Measurements from ENCODE around the gene YRDC.
"Not testable (repeated sequence)": the region's sequence is repeated elsewhere in the genome, so short reads cannot be mapped to it uniquely, and the experiment has no call there.

The YRDC gene

GRCh38 chr1:37821481-37821880, 13.5 kb upstream of the YRDC start:
- DNase-seq = no peak

DNA sequence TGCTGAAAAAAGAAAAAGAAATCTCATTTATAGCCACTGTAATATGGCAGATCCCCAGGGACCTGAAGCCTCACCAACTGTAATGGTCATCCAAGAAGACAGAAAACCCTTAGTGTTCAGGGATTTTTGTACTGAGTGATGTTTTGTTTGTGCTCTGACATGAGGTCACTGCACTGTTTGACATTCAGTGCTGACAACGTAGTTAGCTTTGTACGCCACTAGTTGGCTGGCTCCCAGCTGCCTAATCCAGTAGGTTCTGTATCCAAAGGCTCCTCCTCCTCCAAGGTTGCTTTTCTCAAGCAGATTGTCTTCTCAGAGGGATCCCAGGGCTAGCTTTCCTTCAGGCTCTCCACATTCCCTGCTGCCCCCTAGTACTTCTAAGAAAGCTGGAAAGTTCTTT, 9.5 kb upstream of the YRDC start:
- DNase-seq = no peak

DNA sequence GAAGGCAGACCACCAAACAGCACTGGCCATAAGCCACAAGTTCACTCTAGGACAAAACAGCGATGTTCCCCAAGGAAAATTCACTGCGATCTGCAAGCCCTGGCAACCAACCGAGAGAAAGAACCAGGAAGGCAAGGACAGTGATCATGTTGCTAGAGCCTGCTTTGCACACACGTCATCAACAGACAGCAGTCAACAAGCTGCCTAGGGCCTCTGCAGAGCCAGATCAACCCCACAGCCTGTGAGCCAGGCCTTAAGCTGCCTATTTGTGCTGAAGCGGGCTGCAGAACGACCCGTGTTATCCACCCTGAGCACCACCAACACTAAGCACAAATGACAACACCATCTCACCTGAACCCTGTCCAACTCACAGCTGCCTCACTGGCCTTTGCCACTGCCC, 6.2 kb upstream of the YRDC start:
- DNase-seq = no peak

DNA sequence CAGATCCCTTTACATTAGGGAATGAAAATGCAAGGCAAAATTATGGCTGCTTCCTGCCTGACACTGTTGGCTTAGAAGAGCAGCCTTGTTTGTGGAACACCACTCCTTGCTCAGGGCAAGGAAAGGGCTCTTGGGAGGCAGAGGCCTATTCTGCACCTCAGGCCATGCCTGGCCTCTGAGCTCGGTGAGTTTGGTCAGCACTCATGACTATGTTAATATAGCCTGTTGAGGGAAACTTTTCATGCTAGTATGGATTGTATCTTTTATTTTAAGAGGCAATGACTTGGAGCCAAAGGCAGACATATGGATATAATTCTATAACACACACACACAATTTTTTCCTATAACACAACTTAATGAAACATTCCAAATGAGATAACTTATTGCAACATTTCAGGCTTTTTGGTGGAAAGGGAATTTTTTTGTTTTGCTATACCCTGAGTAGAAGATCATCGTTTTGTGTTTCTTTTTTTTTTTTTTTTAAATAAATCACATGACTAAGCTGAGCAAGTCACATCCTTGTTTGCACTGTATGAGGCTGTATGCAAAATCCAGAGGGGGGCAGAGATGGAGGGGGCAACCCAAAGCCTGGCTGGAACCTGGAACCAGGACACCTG, 5.6 kb upstream of the YRDC start:
- DNase-seq = no peak

GRCh38 chr1:37811027-37811655, 3.1 kb upstream of the YRDC start:
- no peak for DNase-seq

- no peak for DNase-seq
Observed at GRCh38 chr1:37809942-37810341, 1.9 kb upstream of the YRDC start.

DNA sequence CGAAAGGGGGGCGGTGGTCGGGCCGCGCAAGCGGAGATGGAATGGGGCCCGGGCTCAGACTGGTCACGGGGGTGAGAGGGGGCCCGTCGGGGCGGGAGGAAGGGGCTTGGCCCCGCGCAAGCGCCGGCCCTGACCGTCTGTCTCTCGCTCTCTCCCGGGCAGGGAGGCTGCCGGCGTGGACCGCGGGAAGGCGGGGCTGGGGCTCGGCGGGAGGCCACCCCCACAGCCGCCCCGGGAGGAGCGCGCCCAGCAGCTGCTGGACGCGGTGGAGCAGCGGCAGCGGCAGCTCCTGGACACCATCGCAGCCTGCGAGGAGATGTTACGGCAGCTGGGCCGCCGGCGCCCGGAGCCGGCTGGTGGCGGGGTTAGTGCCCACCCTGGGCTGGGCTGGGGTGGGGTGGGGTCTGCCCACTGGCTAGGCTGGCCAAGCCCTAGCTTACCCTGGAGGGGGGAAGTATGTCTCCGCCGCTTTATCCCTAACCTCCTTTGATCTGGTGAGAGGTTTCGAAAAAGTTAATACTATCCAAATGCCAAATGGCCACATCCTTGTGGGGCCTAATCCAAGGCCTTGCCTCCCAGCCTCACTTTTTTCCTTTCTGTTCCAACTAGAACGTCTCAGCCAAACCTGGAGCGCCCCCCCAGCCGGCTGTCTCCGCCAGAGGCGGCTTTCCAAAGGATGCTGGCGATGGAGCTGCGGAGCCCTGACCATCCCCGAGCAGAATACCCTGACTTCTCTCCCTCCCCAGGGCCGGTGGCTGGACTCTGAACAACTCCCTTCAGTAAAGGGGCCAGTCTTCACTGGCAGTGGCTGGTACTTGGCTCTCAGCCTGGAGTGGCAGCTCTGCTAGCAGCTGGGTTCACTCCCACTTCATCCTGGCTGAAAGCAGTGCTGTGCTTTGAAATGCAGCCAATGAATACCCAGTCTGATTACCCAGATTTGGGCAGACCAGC, 636 bp upstream of the YRDC start:
- no peak for DNase-seq

- DNase-seq = no peak
Observed at GRCh38 chr1:37807220-37807554, 821 bp downstream of the YRDC start.

DNA sequence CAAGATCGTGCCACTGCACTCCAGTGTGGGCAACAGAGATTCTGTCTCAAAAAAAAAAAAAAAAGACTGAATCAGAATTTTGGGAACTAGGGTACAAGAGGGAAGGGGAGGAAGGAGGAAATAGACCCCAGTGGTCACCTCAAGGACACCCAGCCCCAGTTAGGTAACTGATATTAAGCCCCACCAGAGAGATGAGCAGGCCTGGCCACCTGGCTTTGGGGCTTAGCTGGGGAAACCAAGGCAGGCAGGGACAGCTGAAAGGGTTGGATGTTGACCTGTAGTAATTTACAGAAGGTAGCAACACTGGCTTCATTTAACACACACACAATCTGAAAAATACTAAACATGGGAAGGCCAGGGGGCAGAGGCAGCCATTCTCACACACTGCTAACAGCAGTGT, 5.6 kb downstream of the YRDC start:
- DNase-seq = no peak

GRCh38 chr1:37797750-37798345, 10.2 kb downstream of the YRDC start:
- no peak for DNase-seq

GRCh38 chr1:37795340-37796125, 12.5 kb downstream of the YRDC start:
- DNase-seq = no peak

GRCh38 chr1:37794372-37795339, 13.4 kb downstream of the YRDC start:
- DNase-seq = no peak

GRCh38 chr1:37793773-37794371, 14.1 kb downstream of the YRDC start, which contains the start of gene MANEAL:
TSS of gene MANEAL (plus strand) at chr1:37793847. CDS start at chr1:37794183, 336 bp downstream.
- no peak for DNase-seq

DNA sequence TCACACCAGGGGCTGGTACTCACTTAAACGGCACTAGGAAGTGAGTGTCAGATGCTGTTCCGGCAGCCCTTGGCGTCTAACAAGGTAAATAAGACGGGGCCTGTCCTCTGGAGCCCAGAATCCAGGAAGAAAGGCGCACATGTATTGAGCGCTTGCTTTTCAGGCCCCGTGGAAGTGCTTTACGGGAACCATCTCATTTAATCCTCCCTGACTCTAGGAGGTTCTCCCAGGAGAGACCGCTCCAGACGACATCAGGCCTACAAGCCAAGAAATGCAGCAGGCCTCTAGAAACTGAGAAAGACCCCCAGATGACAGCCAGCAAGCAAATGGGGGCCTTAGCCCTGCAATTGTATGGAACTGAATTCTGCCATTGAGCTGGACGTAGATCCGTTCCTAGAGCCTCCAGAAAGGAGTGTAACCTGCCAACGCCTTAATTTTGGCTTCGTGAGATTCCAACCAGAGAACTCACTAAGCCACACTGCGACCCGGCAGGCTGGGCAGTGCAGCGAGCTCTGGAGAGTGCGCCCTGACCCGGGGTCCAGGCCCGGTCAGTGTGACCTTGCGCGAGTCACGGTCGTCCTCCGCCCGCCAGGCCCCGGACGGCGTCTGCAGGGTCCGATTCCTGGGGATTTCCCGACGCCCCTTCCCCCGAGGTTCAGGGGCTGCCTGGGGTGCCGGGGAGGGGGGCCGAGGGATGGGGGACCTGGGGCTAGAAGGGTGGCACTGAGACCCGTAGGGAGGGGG, 14.9 kb downstream of the YRDC start:
- DNase-seq = no peak

- no peak for DNase-seq
Observed at GRCh38 chr1:37782491-37782890, 25.5 kb downstream of the YRDC start.

- DNase-seq = no peak
Observed at GRCh38 chr1:37778654-37779053, 29.4 kb downstream of the YRDC start.

GRCh38 chr1:37776946-37777516, 31.0 kb downstream of the YRDC start:
- no peak for DNase-seq

GRCh38 chr1:37771440-37771839, 36.6 kb downstream of the YRDC start:
- DNase-seq = not testable (repeated sequence)

- DNase-seq = no peak
Observed at GRCh38 chr1:37767488-37767887, 40.5 kb downstream of the YRDC start.

Data from cerebellar nuclear complex (tissue), 1 donor.